DOHH2 (cell line): ENCODE results near the gene NAALADL2.

ENCODE experiments used
- CTCF ChIP-seq: fragments of 200-600 bp; sonication (generic); IDR thresholded peaks from one replicate; pipeline ENCODE4 v1.5.1; 2014; ENCODE audit warnings: antibody characterized with exemption, mild to moderate bottlenecking, low read depth, low read length; ENCODE audit not compliant: poor library complexity, severe bottlenecking
- EZH2phosphoT487 ChIP-seq: fragments of 200-600 bp; sonication (generic); IDR thresholded peaks from 2 replicates; pipeline ENCODE4 v1.6.1; 2017; ENCODE audit warnings: borderline replicate concordance, mild to moderate bottlenecking, antibody characterized with exemption, low read length, moderate library complexity, mixed read lengths

- TF ChIP-seq CTCF (no peak), EZH2phosphoT487 (no peak)
Observed at GRCh38 chr3:175410251-175410650, 551.1 kb downstream of the NAALADL2 start.
